Measurements from ENCODE around the gene FCHO2. TPM values are rescaled to one million over a fixed set of nuclear protein-coding genes. Genes with fewer than 3 reads are reported as not detected.

The FCHO2 gene
- total RNA-seq, 2 donors from 2014 or later = 46.6 to 47.5 TPM

GRCh38 chr5:73121119-73121463, 165.2 kb downstream of the FCHO2 start:
- intact Hi-C loops (cut with DNase I, micrococcal nuclease) = no loop called here
- ATAC-seq (no peak), DNase-seq (no peak)

GRCh38 chr5:73122875-73123810, 167.3 kb downstream of the FCHO2 start:
- intact Hi-C loops (cut with DNase I, micrococcal nuclease) = no loop called here
- DNase-seq (no peak), ATAC-seq (no peak)

DNA sequence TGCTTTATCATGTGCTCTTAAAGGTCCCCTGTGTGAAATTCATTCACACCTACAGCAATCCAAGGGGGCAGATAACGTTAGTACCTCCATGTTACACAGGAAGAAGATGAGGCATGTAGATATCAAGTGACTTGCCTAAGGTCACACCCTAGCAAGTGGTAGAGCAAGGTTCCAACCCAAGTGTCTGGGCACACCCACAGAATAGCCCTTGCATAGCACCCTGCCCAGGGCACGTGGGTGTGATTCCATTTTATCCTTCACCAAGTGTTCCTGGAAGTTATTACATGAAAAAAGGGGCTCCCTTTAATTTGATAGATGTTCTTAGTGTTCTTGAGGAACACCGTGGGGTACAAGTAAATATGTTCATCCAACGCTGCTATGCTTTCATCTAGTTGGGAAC, 169.4 kb downstream of the FCHO2 start:
- peak; percentile 53 to 64 for DNase-seq
- ATAC-seq = peak; percentile 67
- intact Hi-C loops (cut with DNase I, micrococcal nuclease) = no loop called here

DNA sequence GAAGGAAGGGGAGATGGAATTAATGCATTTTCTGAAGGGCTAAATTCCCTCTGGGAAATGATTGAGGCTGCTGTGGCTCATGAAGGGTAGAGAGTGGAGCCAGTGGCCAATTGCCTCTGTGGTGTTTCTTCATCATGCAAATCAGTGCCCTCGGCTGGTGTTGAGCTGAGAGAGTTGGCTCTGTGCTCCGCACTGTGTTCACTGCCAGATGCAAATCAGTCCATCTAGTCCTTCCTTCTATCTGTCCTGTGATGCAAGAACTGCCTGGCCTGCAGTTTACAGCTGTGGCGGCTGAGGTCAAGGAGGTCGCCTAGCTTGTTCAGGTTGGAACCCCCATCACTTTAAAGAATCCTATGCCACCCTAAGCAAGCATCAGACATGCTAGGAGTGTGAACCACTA, 170.5 kb downstream of the FCHO2 start:
- intact Hi-C loops (cut with DNase I, micrococcal nuclease) = no loop called here
- peak; percentile 8 for ATAC-seq
- DNase-seq = no peak

- intact Hi-C loops (cut with DNase I, micrococcal nuclease) = no loop called here
- ATAC-seq (no peak), DNase-seq (no peak)
Measured at GRCh38 chr5:73126957-73127356, 171.1 kb downstream of the FCHO2 start.

- ATAC-seq (peak; percentile 18), DNase-seq (no peak)
- intact Hi-C loops (cut with DNase I, micrococcal nuclease) = no loop called here
Measured at GRCh38 chr5:73129143-73129542, 173.3 kb downstream of the FCHO2 start.

GRCh38 chr5:73130811-73131210, 175.0 kb downstream of the FCHO2 start:
- intact Hi-C loops (cut with DNase I, micrococcal nuclease) = no loop called here
- no peak for DNase-seq
- no peak for ATAC-seq

- DNase-seq (no peak), ATAC-seq (peak; percentile 61)
- intact Hi-C loops (cut with DNase I, micrococcal nuclease) = no loop called here
Measured at GRCh38 chr5:73131711-73132425, 176.0 kb downstream of the FCHO2 start.

GRCh38 chr5:73132759-73133158, 176.9 kb downstream of the FCHO2 start:
- DNase-seq = no peak
- intact Hi-C loops (cut with DNase I, micrococcal nuclease) = no loop called here
- ATAC-seq = no peak

DNA sequence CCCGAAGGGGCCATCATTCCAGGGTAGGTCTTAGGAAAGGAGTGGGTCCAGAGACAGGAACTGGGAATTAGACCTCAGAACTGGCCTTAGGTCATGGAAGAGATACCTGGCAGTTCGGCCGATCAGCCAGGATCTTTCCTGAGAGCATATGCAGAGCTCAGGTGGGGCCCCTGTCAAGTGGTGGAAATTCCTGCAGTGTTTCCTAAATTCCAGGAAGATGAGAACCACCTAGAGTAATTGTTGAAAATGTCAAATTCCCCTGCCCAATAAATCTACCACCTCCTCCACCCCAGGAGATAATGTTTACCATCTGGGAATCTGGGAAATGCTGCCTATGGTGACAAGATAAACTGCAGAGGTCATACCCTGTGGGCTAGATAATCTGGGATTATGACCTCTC, 179.2 kb downstream of the FCHO2 start:
- DNase-seq (no peak), ATAC-seq (no peak)
- intact Hi-C loops (cut with DNase I, micrococcal nuclease) = no loop called here

DNA sequence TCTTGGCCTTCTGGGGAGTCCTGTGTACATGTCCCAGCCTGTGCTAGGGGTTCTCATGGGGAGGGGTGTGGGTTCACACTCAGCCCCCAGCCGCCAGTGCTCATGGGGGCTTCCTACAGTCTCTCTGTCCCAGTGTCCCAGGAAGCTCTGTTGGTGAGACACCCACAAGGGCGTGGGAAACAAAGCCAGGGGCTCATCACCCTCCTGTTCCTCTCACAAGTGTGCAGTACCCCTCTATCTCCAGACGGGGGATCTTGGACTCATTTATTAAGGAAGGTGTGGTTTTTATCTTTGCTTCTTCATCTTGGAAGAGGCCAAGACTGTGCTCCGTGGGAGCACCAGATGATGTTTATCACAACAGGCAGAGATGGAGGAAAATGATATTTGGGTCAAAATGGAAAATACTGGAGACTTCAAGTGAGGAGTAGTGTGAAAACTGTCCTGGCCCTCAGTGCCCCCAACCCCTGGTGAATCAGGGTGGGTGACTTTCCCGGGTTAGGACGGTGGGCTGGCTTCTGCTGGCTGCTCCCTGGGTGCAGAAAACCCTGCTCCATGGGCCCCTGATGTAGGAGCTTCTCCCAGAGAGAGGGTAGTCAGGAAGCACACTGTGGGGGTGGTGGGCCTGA, 179.7 kb downstream of the FCHO2 start:
- peak; percentile 14 for ATAC-seq
- intact Hi-C loops (cut with DNase I, micrococcal nuclease) = no loop called here
- DNase-seq = no peak

DNA sequence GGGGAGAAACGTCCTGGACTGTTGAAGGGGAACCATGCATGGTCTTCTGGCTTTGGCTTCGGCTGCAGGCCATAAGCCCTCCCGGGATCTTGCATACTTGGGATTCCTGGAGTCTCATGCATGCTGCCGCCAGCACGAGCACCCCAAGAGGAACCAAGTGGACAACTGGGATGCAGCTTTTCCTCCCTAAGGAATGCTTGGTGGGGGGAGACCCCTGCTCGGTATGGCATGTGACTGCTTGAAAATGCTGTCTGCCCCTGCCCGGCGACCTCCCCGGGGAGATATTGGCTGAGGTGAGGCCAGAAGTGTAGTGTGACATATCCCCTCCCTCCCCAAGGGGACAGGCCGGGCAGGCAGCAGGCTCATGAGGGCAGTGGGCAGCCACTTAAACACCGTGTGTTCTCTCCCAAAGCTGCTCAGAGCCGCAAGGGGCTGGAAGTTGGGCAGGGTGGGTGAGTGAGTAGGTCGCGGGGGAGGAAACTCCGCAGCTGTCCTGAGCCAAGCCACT, 180.3 kb downstream of the FCHO2 start:
- ATAC-seq (no peak), DNase-seq (no peak)
- intact Hi-C loops (cut with DNase I, micrococcal nuclease) = no loop called here

- DNase-seq = no peak
- no peak for ATAC-seq
- intact Hi-C loops (cut with DNase I, micrococcal nuclease) = no loop called here
Measured at GRCh38 chr5:73137563-73138530, 182.0 kb downstream of the FCHO2 start.

DNA sequence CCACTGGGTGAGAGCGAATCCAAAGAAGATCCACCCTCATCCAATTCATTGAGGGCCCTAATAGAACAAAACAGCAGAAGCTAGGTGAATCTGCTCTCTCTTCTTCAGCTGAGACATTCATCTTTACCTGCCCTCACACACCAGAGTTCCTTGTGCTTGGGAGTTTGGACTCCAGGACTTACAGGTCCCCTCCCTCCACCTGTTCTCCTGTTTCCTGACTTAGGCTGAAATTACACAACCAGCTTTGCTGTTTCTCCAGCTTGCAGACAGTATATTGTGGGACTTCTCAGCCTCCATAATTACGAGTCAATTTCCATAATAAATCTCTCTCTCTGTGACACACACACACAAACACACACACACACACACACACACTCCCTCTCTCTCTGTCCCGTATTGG, 183.6 kb downstream of the FCHO2 start:
- intact Hi-C loops (cut with DNase I, micrococcal nuclease) = no loop called here
- ATAC-seq (peak; percentile 83), DNase-seq (no peak)

Other genes with a start within 250 kb of the FCHO2 start
- 10 to 100 TPM; 74.7 to 75.0 TPM for gene TNPO1, start 139.4 kb upstream of the FCHO2 start, total RNA-seq
- gene TMEM171, start 164.5 kb downstream of the FCHO2 start, total RNA-seq = 100 to 1,000 TPM in 1 of 2 donors, 10 to 100 TPM in 1; 77.4 to 104 TPM
- gene TMEM174, start 217.2 kb downstream of the FCHO2 start, total RNA-seq = not detected

All from left colon (tissue), 2 donors.